HG03520 (cell line): Measurements from ENCODE around the gene AGAP2.
"Not testable (repeated sequence)": the region's sequence is repeated elsewhere in the genome, so short reads cannot be mapped to it uniquely, and the experiment has no call there.

ENCODE experiments used
- ATAC-seq: cut with Tn5 transposase; IDR thresholded peaks from one replicate; pipeline ENCODE4 v1.9.1; 2021; ENCODE audit warnings: mild to moderate bottlenecking, moderate library complexity; ENCODE audit not compliant: unreplicated experiment

Gene AGAP2

GRCh38 chr12:57738661-57739237, at the start of gene AGAP2:
TSS of gene AGAP2 (minus strand) at chr12:57738742. CDS start at chr12:57738246, 496 bp downstream.
- ATAC-seq: no peak

GRCh38 chr12:57783861-57784260, 45.3 kb upstream of the AGAP2 start:
- no peak for ATAC-seq

GRCh38 chr12:57783466-57783801, 44.9 kb upstream of the AGAP2 start:
- ATAC-seq: no peak

- peak; percentile 74 for ATAC-seq
These were observed 44.3 kb upstream of the AGAP2 start, which contains the start of gene TSFM for GRCh38 chr12:57782608-57783465. TSS of gene TSFM (plus strand) at chr12:57782787. CDS start at chr12:57782802, 15 bp downstream.

GRCh38 chr12:57782243-57782607, 43.7 kb upstream of the AGAP2 start:
- peak; percentile 19 for ATAC-seq

- no peak for ATAC-seq
These were observed 43.3 kb upstream of the AGAP2 start for GRCh38 chr12:57781801-57782200.

- no peak for ATAC-seq
These were observed 42.7 kb upstream of the AGAP2 start for GRCh38 chr12:57781244-57781643.

GRCh38 chr12:57780284-57780897, 41.8 kb upstream of the AGAP2 start:
- no peak for ATAC-seq

GRCh38 chr12:57779736-57780135, 41.2 kb upstream of the AGAP2 start:
- ATAC-seq: no peak

GRCh38 chr12:57777911-57778310, 39.4 kb upstream of the AGAP2 start:
- no peak for ATAC-seq

GRCh38 chr12:57777367-57777766, 38.8 kb upstream of the AGAP2 start:
- ATAC-seq: no peak

GRCh38 chr12:57776247-57776587, 37.7 kb upstream of the AGAP2 start:
- ATAC-seq: no peak

- no peak for ATAC-seq
These were observed 37.2 kb upstream of the AGAP2 start for GRCh38 chr12:57775563-57776246.

GRCh38 chr12:57775044-57775443, 36.5 kb upstream of the AGAP2 start:
- no peak for ATAC-seq

- not testable (repeated sequence) for ATAC-seq
These were observed 36.1 kb upstream of the AGAP2 start for GRCh38 chr12:57774634-57775033.

- peak; percentile 4 for ATAC-seq
These were observed 34.1 kb upstream of the AGAP2 start, which contains the start of gene EEF1AKMT3 for GRCh38 chr12:57772429-57773322. TSS of gene EEF1AKMT3 (plus strand) at chr12:57772614. CDS start at chr12:57772725, 111 bp downstream.

GRCh38 chr12:57771873-57772428, 33.4 kb upstream of the AGAP2 start, which contains the start of gene METTL1:
TSS of gene METTL1 (minus strand) at chr12:57772105. CDS start at chr12:57772083, 22 bp downstream.
- ATAC-seq: peak; percentile 78

GRCh38 chr12:57771236-57771872, 32.8 kb upstream of the AGAP2 start:
- ATAC-seq: peak; percentile 65

GRCh38 chr12:57770734-57771133, 32.2 kb upstream of the AGAP2 start:
- no peak for ATAC-seq
